Cortex of kidney (tissue), 1 donor: ENCODE results near the gene WWOX.
"Not testable (repeated sequence)": the region's sequence is repeated elsewhere in the genome, so short reads cannot be mapped to it uniquely, and the experiment has no call there.

ENCODE experiments used
- DNase-seq: peaks from one replicate; lab custom pipeline; 2025; lab: John Stamatoyannopoulos, UW

Gene WWOX

DNA sequence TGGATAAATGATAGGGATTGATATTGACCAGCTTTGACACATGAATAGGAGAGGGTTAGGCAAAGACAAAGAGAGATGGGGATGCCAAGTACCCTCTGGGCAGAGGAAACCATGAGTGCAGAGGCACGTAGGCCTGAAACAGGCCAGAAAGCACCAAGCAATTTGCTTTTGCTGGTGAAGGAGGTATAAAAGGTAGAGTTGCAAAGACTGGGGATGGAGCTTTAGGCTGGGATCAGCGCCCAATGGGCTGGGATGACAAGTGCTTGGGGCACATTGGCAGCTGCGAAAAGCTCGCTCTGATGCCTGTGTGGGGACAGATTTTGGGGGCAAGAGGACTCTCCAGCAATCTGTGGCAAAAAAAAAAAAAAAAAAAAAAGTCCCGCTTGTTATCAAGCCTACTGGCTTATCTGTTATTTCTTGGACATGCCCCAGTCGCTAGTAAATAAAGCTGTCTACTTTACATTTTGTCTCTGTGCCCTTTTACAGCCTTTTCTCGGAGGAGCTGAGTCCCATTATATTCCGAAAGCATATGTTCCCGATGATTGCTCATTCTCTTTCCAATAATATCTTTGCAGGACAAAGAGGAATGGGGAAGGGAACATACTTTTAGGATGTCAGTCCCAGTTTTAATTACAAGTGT, 922.7 kb downstream of the WWOX start:
- DNase-seq, result no peak

- no peak for DNase-seq
These were observed 926.7 kb downstream of the WWOX start for GRCh38 chr16:79026117-79026516.

GRCh38 chr16:79036541-79036940, 937.1 kb downstream of the WWOX start:
- no peak for DNase-seq

DNA sequence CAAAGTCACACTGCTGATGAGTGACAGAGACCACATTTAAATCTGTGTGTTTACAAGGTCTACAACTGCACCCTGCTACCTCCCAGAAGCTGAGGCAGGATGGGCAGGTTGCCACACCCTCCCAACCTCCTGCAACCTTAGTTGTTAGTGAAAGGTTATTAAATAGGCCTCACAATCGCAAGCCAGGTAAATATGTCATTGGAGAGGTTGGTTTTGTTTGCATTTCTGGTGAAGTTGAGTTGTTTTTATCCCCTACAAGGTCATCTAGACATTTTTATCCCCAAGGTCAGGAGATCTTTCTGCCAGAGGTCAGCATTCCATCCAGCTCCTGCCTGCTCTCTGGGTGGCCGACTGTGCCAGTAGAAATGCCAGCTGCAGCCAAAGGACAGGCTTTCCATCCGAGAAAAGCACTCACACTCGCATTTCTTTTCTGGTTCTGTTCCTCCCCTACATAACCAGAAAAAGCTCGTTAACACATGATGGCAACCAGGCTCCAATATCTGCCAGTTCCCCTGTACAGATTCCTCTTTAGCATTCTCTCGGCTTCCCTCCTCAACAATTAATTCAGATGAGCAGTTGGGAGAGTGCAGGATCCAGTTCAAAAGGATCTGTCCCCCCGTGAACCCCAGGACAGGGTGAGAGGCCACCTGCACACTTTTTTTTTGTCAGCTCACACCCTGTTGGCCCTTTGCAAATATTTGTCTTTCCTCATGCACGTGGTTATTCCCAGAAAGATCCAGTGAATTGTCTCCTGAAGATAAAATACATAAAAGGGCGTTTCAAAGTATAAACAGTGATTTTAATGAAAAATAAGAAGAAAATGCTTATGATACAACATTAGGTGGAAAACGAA, 938.3 kb downstream of the WWOX start:
- DNase-seq, result no peak

DNA sequence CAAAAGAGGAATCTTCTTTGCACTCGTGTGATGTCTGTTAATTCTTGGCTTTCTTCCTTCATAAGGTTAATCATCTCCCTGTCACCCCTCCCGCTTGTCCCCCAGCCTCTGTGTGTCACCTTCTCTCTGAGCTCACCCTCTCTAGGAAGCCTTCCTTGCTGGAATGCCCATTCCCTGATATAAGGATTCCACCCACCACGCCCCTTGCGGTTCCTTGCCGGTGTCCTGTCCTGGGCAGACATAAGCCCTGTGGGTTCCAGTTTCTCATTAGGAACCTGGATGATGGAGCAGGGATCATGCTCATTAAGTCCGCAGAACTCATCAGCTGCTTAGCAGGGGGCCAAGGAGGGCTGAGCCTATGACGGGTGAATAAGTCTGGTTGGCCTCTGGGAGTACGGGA, 941.8 kb downstream of the WWOX start:
- DNase-seq, result no peak

DNA sequence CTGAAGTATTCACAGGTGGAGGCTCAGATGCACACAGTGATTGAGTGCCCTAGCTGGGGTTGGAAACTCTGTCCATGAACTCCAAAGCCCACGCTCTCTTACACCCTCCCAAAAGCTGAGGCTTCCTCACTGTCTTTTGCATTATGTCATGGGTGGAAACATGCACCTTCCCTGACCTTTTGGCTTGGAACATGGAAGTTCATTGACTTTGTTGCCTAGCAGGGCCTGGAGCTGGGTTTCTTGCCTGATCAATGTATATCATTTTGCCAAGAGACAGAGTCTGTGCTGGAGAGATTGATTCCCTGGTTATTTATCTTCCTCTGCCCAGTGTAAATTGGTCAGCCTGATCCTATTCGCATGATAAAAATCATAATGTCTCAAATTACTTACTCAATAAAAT, 942.7 kb downstream of the WWOX start:
- no peak for DNase-seq

GRCh38 chr16:79042886-79043285, 943.4 kb downstream of the WWOX start:
- DNase-seq, result no peak

DNA sequence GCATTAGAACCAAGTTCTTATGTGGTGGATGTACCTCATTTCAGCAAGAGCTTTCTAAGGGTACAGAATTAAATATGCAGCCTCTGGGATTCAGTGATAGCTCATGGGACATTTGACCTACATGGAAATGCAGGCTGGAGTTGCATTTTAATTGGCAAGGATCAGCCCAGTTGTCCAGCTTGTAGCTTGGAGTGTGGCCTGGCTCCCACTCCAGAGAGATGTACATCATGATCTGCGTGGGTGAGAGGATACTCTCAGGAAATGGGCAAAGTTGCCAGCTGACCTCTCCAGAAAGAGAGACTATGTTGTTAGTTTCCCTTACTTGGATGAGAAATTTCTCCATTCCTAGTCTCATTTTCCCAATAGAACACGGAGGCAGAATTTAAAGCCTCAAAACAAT, 945.7 kb downstream of the WWOX start:
- no peak for DNase-seq

DNA sequence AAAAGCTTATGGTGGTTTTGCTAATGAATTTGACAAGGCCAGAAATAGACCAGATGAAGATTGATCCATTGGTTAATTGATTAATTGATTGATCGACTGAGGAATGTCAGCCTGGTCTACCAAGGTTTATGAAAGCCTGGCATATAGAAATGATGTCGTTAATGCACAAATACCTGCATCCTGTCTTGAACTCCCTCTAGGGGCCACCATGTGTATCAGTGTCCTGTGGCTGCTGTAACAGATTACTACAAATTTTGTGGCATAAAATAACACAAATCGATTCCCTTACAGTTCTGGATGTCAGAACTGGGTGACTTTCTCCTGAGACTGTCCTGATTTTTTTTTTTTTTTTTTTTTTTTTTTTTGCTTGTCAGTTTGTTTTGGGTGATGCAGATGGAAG, 947.9 kb downstream of the WWOX start:
- DNase-seq, result no peak

GRCh38 chr16:79049040-79049439, 949.6 kb downstream of the WWOX start:
- no peak for DNase-seq

- no peak for DNase-seq
These were observed 950.6 kb downstream of the WWOX start for GRCh38 chr16:79050063-79050462.

GRCh38 chr16:79051313-79051712, 951.9 kb downstream of the WWOX start:
- DNase-seq, result no peak

GRCh38 chr16:79052198-79052597, 952.7 kb downstream of the WWOX start:
- not testable (repeated sequence) for DNase-seq

GRCh38 chr16:79053577-79053976, 954.1 kb downstream of the WWOX start:
- DNase-seq, result no peak

GRCh38 chr16:79054211-79054984, 954.9 kb downstream of the WWOX start:
- DNase-seq, result no peak

DNA sequence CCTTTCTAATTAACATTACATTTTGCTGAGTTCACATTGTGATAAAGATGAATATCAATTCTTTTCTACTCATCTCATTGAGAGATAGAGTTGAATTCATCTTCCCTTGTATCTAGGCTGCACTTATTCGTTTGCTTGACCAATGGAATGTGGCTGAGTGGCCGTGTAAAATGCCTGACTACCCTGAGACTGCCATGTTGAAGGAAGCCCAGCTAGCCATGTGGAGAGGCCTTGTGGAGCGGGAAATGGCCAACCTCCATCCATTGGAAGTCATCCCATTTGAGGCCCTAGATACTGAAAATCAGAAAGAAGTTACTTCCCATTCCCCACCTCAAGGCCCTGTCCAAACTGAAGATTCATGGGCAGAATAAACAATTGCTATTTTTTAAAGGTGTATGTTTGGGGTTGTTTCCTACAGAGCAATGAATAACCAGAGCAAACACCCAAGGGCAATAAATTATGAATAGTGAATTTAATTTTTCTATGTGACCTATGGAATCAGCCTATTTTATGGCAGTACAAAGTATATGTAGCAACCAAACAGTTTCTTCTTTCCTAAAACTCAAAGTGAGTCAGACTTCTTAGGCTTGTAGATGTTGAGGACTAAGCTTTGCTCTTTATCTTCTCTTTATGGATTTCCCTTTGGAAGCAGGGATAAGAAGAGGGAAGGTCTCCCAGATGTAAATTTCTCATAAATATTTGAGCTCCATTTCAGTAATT, 956.0 kb downstream of the WWOX start:
- no peak for DNase-seq

- no peak for DNase-seq
These were observed 961.7 kb downstream of the WWOX start for GRCh38 chr16:79061181-79061580.

GRCh38 chr16:79062336-79062735, 962.9 kb downstream of the WWOX start:
- DNase-seq, result no peak

DNA sequence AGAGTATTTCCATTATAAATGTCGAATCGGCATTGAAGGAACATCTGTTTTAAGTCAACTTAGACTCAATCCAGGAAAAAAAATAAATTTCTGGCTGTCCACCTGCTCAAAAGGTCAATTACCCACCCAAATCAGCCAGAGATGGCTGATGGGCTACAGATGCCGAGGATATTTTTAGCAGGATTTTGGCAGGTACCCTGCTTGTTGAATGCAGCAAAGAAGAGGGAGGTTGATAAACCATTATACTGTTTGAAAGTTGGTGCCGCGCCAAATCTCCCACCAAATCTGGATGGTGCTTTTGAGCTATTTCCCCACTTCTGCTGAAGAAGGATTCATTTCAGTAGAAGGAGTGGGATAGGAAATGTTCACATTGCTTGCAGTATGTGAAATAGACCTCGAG, 963.4 kb downstream of the WWOX start:
- DNase-seq, result no peak

GRCh38 chr16:79064256-79064972, 965.0 kb downstream of the WWOX start:
- no peak for DNase-seq

- DNase-seq, result no peak
These were observed 967.1 kb downstream of the WWOX start for GRCh38 chr16:79066561-79066960.

GRCh38 chr16:79067600-79067999, 968.1 kb downstream of the WWOX start:
- no peak for DNase-seq
